ENCODE measurements around the gene APOD. TPM values are rescaled to one million over a fixed set of nuclear protein-coding genes. Genes with fewer than 3 reads are reported as not detected.

The APOD gene
- total RNA-seq, 1 experiment from 2014 or later = not detected

DNA sequence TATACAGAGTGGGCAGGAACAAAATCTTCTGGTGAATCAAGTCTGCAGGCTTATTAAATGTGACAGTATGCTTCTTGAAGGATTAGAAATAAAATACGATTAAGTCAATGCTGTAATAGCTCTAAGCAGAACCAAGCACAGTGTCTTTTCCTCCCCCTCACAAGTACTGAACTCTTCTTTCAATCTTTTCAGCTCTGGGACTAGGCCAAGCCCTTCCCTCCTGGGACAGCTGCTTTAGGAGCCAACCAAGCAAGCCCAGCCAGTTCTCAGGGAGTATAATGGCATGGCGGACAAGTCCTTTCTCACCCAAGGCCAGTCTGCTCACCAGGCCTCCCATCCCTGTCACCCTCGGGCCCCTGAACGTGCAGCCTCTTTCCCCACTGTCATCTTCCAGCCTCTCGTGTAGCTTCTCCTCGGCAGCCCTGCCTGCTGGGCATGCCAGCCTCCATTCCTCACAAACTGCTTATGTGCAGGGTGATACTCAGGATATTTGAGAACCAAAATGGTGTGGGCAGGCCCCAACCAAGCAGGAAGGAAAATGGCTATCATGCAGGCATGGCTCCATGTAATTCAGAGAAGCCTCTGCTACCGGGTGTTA lies 32.3 kb downstream of the APOD start:
- in situ Hi-C loops (cut with HindIII; ENCODE audit: low pct_unique_long_range_greater_than_20kb, low sequenced_read_pairs) = no loop called here
- no peak for TF ChIP-seq SIN3A (IDR thresholded peaks at IDR 0.05; ENCODE audit: borderline replicate concordance, insufficient read depth, low read depth, low read length)
- TF ChIP-seq POLR2AphosphoS5 (IDR thresholded peaks at IDR 0.05; ENCODE audit: low read depth, low read length) = no peak
- Histone ChIP-seq H3K27ac (ENCODE audit: low read length) (no peak overlapping the region), H3K9me3 (ENCODE audit: control insufficient read depth, insufficient read depth, low read depth, low read length) (no peaks in the 10 kb centered on the region), H3K4me1 (ENCODE audit: control insufficient read depth, insufficient read depth, low read length) (no peaks in the 10 kb centered on the region), H3K4me3 (ENCODE audit: low read depth in 2 of 2, low read length in 2 of 2) (no peak overlapping the region), H3K36me3 (ENCODE audit: control insufficient read depth, insufficient read depth, low read length) (no peaks in the 10 kb centered on the region), H3K27me3 (ENCODE audit: control insufficient read depth, insufficient read depth, low read length) (no peaks in the 10 kb centered on the region)
- BruUV-seq (replicated peaks) = no TSS peak
- ATAC-seq (peak; percentile 49; the same call in 1 of the 2 replicates), DNase-seq (ENCODE audit: low read depth, low spot score) (no peak)
- POLR2A ChIA-PET = no interaction called here
- CTCF ChIA-PET = interaction anchor here (0.7 kb wide), 1 partner anchor 246 kb away, joined by 3 read pairs; no protein-coding TSS in a partner anchor
- intact Hi-C loops (cut with micrococcal nuclease; ENCODE audit: unreplicated experiment) = no loop called here

- ChIA-PET CTCF (no interaction called here), POLR2A (no interaction called here)
- H3K4me3 ChIP-seq (ENCODE audit: low read depth in 2 of 2, low read length in 2 of 2) = no peak overlapping the region
- no peaks in the 10 kb centered on the region for H3K36me3 ChIP-seq (ENCODE audit: control insufficient read depth, insufficient read depth, low read length)
- BruUV-seq (replicated peaks) = no TSS peak
- TF ChIP-seq POLR2AphosphoS5 (IDR thresholded peaks at IDR 0.05; ENCODE audit: low read depth, low read length) (no peak), SIN3A (IDR thresholded peaks at IDR 0.05; ENCODE audit: borderline replicate concordance, insufficient read depth, low read depth, low read length) (no peak), REST (IDR thresholded peaks at IDR 0.05; ENCODE audit: insufficient read depth in 1 of 2, low read depth in 2 of 2, low read length in 1 of 2) (no peak), TCF7L2 (IDR thresholded peaks at IDR 0.05; ENCODE audit: low read depth, low read length) (no peak), CTCF (IDR thresholded peaks at IDR 0.05) (no peak)
- intact Hi-C loops (cut with micrococcal nuclease; ENCODE audit: unreplicated experiment) (no loop called here), in situ Hi-C loops (cut with HindIII; ENCODE audit: low pct_unique_long_range_greater_than_20kb, low sequenced_read_pairs) (no loop called here)
- no peaks in the 10 kb centered on the region for H3K4me1 ChIP-seq (ENCODE audit: control insufficient read depth, insufficient read depth, low read length)
- no peaks in the 10 kb centered on the region for H3K9me3 ChIP-seq (ENCODE audit: control insufficient read depth, insufficient read depth, low read depth, low read length)
- no peak for DNase-seq (ENCODE audit: low read depth, low spot score)
- no peaks in the 10 kb centered on the region for H3K27me3 ChIP-seq (ENCODE audit: control insufficient read depth, insufficient read depth, low read length)
- no peak for ATAC-seq
- no peak overlapping the region for H3K27ac ChIP-seq (ENCODE audit: low read length)
Observed at GRCh38 chr3:195550723-195551122, 33.0 kb downstream of the APOD start.

GRCh38 chr3:195549931-195550519 lies 33.7 kb downstream of the APOD start:
- no peaks in the 10 kb centered on the region for H3K36me3 ChIP-seq (ENCODE audit: control insufficient read depth, insufficient read depth, low read length)
- no peak for TF ChIP-seq REST (IDR thresholded peaks at IDR 0.05; ENCODE audit: insufficient read depth in 1 of 2, low read depth in 2 of 2, low read length in 1 of 2)
- no peak for TF ChIP-seq POLR2AphosphoS5 (IDR thresholded peaks at IDR 0.05; ENCODE audit: low read depth, low read length)
- no peak for TF ChIP-seq SIN3A (IDR thresholded peaks at IDR 0.05; ENCODE audit: borderline replicate concordance, insufficient read depth, low read depth, low read length)
- no peak for TF ChIP-seq CTCF (IDR thresholded peaks at IDR 0.05)
- no peak for TF ChIP-seq TCF7L2 (IDR thresholded peaks at IDR 0.05; ENCODE audit: low read depth, low read length)
- POLR2A ChIA-PET = no interaction called here
- no peaks in the 10 kb centered on the region for H3K9me3 ChIP-seq (ENCODE audit: control insufficient read depth, insufficient read depth, low read depth, low read length)
- DNase-seq (ENCODE audit: low read depth, low spot score) (no peak), ATAC-seq (no peak)
- H3K4me3 ChIP-seq (ENCODE audit: low read depth in 2 of 2, low read length in 2 of 2) = no peak overlapping the region
- in situ Hi-C loops (cut with HindIII; ENCODE audit: low pct_unique_long_range_greater_than_20kb, low sequenced_read_pairs) (no loop called here), intact Hi-C loops (cut with micrococcal nuclease; ENCODE audit: unreplicated experiment) (no loop called here)
- no peak overlapping the region for H3K27ac ChIP-seq (ENCODE audit: low read length)
- no TSS peak for BruUV-seq (replicated peaks)
- no peaks in the 10 kb centered on the region for H3K4me1 ChIP-seq (ENCODE audit: control insufficient read depth, insufficient read depth, low read length)
- H3K27me3 ChIP-seq (ENCODE audit: control insufficient read depth, insufficient read depth, low read length) = no peaks in the 10 kb centered on the region
- CTCF ChIA-PET = no interaction called here

All from Panc1 (cell line).